NOMO-1 treated with dmso at 0.1 percent for 144 hours (cell line): Measurements from ENCODE around the gene GPR171.
A peak's percentile ranks its signal among the peaks of the same experiment; 100 is the strongest.
"Not testable (repeated sequence)": the region's sequence is repeated elsewhere in the genome, so short reads cannot be mapped to it uniquely, and the experiment has no call there.

ENCODE experiments used
- DNase-seq: peaks from one replicate; lab custom pipeline; 2025; ENCODE audit not compliant: unreplicated experiment; lab: John Stamatoyannopoulos, UW

Gene GPR171, protein sequence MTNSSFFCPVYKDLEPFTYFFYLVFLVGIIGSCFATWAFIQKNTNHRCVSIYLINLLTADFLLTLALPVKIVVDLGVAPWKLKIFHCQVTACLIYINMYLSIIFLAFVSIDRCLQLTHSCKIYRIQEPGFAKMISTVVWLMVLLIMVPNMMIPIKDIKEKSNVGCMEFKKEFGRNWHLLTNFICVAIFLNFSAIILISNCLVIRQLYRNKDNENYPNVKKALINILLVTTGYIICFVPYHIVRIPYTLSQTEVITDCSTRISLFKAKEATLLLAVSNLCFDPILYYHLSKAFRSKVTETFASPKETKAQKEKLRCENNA

DNA sequence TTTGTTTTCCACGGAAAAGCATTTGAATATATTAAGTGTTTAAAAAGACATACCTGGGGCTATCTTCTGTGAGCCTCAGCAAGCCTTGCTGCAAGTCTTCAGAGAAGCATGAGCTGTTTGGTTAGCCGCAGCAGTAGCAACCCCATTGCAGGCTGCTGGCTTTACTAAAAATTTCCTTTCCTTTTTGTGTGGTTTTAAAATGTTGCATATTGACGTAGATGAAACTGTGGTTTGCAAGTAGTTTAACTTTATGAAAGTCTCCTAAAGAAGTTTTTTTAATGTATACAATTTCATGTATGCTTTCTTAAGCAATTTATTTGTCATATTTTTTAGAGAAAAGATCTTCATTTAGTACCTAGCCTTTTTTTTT is at the start of gene GPR171:
TSS of gene GPR171 (minus strand) at position 166 of the 370 bp plus-strand sequence. CDS start 3,830 bp downstream, outside the sequence.
- DNase-seq = no peak

DNA sequence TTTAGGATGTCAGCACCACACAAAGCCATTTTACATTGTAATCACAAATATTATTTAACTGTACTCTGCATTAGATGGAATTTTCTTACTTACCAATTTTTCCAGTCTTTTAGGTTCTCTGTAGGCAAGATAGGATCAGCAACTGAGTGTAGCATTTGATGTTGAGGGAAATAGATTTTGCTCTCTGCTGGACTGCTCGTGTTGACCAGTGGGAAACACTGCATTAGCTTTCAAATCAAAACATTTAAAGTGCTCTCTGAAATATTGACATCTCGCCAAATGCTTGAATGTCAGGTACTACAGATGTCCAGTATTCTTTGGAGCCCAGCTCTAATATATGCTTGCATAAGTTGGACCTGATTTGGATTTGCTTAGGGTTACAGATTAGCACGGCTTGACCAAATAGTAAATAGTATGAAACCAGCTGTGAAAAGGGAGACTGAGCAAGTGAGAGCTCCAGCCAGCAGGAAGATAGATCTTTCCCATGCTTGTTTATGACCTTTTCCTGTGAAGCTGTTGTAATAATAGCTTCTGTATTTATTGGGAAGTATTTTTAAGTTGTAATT is 45.8 kb upstream of the GPR171 start:
- no peak for DNase-seq

DNA sequence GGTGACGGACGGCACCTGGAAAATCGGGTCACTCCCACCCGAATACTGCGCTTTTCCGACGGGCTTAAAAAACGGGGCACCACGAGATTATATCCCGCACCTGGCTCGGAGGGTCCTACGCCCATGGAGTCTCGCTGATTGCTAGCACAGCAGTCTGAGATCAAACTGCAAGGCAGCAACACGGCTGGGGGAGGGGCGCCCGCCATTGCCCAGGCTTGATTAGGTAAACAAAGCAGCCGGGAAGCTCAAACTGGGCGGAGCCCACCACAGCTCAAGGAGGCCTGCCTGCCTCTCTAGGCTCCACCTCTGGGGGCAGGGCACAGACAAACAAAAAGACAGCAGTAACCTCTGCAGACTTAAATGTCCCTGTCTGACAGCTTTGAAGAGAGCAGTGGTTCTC is 39.0 kb upstream of the GPR171 start:
- not testable (repeated sequence) for DNase-seq

DNA sequence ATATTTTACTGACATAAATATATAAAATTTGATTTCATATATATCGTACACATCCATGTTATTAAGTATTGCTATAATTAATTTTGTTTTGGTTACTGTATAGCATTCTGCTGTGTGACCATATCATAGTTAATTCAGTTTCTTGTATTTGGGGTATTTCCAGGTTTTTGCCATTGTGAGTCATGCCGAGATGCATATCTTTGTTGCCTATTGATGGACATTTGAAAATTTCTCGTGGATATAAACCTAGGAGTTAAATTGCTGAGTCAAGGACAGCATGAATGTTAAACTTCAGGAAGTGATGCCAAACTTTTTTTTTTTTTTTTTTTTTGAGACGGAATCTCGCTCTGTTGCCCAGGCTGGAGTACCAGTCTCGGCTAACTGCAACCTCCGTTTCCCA is 33.7 kb upstream of the GPR171 start:
- no peak for DNase-seq

DNA sequence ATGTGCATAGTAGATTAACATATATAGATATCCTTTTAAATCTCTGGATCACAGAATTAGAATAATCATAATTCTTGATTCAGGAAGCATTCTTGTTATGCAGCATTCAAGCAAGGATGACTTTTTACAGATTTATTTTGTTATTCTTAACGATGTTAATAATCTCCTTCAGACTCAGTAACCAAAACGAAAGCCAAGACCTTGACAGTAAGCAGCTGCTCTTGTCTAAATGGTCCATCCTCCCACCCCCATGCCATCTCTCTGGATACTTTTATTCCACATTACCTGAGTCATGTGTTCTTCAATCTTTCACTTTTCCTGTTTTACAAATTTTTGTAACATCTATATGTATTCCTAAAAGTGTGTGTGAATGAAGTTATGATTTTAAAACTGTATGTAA is 33.3 kb upstream of the GPR171 start:
- no peak for DNase-seq

DNA sequence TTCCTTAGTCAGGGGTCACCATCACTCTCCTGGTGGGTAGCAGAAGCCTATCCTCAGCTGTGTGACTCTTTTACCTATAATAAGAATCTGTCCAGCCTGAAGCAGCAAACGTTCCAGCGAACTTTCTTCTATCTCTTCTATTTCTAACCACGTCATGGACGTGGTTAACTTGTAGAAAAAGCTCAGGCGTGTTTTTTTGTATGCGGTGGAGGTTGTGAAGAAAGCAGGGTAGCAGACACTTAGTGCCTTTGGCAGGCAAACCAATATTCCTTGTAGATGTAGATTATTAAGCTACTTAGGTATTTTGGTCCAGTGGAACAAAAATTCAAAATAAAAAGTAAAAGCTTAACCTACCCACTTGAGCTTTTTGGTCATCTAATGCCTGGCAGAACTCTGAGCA is 31.8 kb upstream of the GPR171 start:
- no peak for DNase-seq

DNA sequence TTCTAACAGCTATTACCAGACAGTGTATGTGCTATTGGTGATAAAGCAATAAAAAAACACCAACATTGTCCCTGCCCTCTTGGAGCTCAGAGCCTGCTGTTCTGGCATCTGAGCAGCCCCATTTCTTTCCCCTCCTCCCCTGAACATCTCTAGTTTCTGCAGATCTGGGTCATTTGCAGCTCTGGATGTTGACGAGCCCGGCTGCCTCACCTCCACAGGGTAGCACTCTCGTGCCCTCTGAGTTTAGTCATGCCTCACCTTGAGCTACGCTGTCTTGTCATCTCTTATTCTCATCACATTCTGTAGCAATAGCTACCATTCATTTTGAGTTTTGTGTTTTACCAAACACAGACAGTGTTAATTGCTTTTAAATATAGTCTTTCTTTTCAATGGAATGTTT is 30.0 kb upstream of the GPR171 start:
- DNase-seq = no peak

DNA sequence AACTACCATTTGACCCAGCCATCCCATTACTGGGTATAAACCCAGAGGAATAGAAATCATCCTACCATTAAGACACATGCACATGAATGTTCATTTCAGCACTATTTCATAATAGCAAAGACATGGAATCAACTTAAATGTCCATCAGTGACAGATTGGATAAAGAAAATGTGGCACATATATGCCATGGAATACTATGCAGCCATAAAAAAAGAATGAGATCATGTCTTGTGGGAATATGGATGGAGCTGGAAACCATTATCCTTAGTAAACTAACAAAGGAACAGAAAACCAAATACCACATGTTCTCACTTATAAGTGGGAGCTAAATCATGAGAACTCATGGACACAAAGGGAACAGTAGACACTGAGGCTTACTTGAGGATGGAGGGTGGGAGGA is 29.4 kb upstream of the GPR171 start:
- not testable (repeated sequence) for DNase-seq

DNA sequence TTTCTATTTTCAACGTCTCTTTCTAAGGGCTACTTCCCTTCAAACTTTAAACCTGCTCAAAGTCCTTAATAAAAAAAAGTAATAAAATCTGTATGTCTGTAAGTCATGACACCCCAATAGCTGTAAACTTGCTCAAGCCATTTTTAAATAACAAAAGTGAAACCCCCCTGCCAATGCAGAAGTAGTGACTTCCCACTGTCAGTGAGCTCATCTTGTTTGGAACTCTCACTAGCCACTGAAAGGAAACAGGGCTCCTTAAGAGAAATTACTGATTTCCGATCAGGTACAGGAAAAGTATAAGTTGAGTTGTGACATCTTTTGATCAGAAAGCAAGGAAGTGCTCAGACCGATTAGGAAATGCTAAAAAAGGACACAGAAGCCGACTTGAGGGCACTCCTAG is 27.6 kb upstream of the GPR171 start:
- peak; percentile 57 for DNase-seq

DNA sequence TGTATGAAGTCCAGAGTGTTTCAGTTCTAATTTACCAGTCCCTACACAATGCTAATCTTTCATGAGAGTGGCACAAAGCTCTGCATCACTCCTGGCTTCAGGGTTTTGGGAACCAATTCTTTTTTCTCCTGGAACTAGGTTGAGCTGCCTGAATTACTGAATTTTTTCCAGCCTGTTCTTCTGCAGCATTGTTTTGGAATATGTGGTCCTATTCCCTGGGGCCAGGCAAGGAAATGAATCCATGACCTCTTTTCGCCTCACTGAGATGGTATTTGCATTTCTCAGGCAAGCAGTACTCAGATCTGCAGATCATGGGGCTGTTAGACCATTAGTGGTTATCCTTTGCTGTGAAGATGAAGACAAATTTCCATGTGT is 25.6 kb upstream of the GPR171 start:
- no peak for DNase-seq

DNA sequence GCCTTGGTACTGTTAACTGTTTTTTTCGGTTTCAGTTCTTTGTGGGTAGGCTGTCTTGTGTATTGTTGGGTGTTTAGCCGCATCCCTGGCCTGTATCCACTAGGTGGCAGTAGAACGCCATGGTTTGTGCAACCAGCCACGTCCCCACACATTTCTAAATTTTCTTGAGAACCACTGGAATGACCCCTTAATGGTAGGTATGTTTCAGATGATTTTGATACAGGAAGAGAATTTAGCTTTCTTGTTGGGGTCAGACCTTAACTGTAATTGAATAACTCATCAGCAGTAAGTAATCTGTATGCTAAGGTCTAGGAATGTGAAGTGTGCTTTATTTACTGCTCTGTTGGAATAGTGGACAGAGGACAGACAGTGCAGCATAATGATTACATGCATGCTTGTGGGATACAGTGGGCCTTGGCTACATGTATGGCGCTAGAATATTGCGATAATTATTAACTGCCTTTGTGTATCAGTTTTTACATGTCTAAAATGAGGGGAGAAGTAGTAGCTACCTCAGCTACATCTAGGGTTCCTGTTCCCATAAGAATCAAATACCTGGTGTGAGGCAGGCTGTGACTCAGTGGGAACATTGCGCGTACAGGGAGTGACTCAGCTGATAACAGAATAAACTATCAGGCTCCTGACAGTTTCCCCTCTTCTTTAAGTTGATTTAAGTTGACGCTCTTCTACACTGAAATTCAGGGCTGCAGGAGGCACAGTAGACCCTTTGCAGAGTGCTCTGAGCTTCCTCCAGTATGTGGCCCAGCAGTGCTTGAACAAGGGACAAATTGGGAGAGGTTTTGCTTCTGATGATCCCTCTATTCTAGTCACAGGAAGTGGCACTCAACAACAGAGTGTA is 25.0 kb upstream of the GPR171 start:
- peak; percentile 82 for DNase-seq

DNA sequence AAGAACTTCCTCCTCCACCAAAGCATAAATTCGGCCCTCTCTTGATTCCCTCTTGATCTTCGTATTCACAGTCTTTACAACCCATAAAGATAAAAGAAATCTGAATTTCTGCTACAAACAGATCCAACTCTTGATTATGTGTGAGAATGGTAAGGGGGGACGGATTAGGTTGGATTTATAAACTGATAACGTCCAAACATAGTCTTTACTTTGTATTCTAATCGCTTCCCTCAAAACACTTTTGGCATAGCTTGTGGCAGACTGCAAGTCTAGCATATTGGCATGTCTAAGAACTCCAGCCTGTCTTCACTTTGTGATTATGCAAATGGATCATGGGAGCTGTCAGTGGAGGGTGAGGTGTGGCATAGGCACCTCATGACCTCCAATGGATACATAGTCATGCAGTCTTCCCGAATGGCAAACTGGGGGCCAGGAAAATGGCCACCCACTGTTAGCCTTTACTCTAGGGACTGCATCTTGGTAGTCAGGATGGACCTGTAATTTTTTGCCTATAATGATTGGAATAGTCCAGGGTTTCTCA is 24.3 kb upstream of the GPR171 start:
- no peak for DNase-seq

DNA sequence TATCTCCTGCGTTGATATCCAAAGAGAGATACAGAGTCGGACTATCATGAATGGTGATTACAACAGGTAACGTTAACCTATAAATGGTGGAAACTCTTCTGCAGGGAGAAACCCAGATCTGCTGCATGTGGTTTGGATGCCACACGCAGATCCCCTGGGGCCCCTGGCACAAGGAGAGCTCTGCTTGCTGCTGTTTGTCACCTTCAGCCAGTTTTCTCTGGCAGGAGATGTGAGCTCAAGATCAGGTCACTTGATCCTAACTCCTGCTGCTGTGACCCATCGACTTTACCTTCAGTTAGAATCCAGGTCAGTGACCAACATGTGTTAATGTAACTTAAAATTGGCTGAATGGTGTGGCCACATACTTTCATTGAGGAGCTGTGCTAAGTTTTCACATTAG is 23.8 kb upstream of the GPR171 start:
- DNase-seq = no peak

DNA sequence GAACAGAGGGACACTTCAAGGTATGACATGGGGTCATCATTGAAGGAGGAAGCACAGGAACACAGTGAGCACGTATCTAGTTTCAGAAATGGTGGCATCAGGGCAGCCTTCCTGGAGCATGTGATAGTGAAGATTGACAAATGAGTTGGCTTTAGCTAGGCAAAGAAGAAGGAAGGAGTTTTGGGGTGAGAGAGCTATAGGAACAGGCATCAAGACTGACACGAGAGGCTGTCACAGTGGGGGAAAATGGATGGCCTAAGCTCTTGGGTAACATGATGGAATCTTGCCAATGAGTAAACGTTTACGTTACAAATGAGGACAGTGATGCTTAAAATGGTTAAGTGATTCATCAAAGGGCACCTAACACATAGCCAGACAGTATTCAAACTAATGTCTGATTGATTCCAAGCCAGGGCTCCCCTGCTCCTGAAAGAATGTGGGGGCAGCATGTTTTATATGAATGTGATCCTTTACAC is 23.1 kb upstream of the GPR171 start:
- peak; percentile 75 for DNase-seq

DNA sequence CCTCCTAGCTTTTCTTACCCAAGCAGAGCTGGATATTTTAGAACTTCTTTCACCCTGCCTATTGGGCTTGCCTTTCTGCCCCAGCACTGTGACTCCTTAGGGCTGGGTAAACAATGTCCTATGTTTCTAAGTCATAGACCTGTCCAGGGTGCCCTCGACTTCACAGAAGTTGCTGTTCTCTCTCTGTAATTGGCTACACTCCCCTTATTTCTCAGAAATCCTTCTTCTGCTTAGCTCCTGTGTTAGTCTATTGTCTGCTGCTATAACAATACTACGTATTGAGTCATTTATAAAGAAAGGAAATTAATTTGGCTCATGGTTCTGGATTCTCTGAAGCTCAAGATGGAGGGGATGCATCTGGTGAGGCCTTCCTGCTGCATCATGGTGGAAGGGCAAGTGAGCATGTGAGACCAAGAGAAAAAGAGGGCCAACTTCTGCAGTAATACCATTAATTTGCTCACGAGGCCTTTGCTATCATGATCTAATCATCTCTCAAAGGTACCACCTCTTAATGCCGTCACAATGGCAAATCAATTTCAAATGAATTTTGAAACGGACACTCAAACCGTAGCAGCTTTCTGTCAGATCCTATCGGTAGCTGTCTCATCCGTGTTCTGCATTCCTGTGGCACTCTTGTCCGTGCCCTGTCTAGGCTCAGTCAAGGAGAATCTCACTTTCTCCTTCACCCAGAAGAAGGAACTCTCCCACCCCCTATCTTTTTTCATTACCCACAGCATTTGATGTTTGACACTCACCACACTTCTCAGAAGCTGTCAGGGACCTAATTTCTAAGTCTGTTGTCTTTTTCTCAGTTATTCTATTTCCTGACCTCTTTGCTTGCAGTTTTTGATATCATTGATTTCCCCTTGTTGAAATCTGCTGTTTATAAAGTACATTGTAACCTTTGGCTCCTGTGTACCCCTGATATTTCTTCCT is 22.3 kb upstream of the GPR171 start:
- no peak for DNase-seq

DNA sequence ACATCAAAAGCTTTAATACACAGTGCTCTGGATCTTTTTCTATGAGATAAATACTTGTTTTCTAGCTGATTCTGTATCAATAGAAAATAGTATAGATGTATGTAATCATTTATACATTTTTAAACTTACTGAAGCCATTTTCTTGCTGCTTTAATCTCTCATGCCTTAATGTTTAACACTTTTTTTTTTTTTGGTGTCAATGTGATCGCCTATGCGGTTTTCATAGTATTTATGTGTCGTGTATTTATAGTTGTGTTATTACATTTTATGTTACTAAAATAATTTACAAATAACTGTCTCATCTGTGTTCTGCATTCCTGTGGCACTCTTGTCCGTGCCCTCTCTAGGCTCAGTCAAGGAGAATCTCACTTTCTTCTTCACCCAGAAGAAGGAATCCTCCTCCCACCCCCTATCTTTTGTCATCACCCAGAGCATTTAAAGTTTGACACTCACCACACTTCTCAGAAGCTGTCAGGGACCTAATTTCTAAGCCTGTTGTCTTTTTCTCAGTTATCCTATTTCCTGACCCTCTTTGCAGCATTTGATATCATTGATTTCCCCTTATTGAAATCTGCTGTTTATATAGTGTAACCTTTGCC is 21.4 kb upstream of the GPR171 start:
- DNase-seq = no peak

DNA sequence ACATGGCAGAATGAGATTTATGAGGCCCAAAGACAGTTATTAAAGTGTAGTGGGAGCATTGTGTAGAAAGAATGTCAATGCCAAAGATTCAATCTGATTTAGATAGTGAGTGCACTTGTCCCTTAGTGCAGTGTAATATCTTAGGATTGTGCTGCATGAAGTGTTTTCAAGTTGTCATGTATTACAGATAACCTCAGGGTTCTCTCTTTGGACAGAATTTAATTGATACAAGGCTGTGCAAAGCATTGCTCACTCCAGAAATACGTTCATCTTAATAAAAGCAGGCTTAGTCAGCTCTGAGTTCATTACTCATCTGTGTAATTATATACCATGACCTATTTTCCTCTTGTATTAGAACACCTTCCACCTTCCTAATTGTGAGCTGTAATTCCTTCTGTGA is 16.0 kb upstream of the GPR171 start:
- DNase-seq = no peak

DNA sequence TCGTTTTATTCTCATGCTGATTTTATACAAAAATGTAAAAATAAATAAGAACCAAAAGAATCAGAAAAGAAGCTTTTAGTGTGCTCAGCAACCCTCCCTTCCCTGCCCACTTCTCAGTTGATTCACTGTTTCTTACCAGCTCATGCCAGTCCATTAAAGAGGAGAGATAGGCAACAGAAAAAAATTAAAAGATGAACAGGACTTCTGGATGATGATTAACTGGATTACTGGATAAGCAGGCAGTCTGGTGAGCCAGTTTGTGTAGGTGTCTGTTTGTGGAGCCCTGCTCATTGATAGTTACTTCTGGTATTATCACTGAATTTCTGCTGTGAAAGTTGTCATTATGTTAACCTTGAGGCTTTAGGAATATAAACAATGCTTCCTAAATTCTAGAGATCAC is 15.1 kb upstream of the GPR171 start:
- DNase-seq = no peak

DNA sequence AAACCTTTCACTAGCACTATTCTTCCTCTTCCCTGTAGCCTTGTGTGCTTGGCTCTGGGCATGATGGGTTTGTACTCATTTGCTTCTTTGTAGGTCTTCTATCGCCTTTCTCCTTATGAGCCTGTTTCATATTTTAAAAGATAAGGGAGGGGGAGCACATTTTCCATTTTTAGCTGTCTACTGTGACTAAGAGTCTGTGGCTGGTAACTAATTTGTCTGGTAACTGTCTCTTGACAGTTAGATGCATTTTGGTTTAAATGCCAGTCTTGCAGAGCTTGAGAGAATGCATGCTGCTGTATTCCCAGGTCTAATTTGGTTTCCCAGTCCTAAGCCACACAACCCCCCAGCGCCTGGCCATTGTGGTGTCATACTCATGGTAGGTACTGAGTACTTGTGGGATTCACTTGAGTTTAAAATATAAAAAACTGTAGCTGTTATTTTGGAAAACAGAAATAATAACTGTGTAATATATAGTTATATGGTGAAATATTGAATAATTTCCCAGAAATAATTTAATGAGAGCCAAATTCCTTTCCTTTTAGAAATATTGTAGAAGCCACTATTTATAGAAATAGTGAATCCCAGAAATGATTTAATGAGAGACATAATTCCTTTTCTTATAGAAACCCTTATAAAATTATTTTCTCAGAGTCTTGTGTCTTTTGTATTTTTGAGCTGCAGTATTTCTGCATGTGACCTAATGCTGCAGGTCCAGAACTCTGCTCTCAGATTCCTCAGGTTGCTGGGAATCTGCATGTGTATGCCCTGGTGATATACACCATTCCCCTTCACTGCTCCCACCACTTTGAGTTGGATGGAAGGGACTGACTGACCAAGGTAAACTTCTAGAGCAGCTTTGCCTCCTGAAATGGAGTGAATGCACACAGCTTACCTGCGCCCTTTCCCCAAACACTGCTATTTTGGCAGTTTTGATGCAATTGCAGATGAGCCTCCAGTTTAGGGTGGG is 13.9 kb upstream of the GPR171 start:
- peak; percentile 20 for DNase-seq
